ENCODE results near the gene ATP10B.
"Not testable (repeated sequence)": the region's sequence is repeated elsewhere in the genome, so short reads cannot be mapped to it uniquely, and the experiment has no call there.

The ATP10B gene

DNA sequence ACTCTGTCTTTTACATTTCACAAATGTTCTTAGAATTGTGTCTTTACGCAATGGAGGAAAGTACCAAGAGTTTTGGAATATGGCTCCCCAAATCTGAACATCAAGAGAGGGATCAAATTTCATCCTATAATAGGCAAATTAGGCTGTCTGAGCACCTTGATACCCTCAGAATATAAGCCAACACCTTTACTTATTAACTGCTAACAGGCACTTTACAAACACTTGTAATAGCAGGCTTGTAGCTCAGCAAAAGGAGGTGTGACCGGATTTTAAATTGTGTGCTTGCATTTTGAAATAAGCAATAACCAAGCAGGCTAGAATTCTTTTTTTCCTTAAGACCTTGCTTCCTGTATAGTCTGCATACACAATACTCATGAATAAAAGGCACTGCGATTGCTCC, 92.0 kb downstream of the ATP10B start:
- DNase-seq (ENCODE audit: low read depth in 3 of 3): no peak

DNA sequence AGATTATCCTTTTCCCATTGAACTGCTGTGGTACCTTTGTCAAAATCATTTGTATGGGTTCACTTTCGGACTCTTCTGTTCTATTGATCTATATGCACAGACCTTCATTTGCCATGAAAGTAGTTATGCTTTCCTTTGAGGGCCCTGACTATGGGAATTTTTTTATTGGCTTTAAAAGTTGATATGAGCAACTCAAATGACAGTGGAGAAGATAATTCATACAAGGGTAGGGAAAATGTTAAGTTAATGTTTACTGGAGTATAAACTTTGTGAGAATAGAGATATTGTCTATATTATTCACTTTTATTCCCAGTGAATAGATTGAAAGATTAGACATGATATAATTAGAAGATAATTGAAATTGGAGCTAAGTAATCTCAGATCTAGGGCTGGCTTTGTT, 94.8 kb downstream of the ATP10B start:
- no peak for DNase-seq (ENCODE audit: low read depth in 3 of 3)

DNA sequence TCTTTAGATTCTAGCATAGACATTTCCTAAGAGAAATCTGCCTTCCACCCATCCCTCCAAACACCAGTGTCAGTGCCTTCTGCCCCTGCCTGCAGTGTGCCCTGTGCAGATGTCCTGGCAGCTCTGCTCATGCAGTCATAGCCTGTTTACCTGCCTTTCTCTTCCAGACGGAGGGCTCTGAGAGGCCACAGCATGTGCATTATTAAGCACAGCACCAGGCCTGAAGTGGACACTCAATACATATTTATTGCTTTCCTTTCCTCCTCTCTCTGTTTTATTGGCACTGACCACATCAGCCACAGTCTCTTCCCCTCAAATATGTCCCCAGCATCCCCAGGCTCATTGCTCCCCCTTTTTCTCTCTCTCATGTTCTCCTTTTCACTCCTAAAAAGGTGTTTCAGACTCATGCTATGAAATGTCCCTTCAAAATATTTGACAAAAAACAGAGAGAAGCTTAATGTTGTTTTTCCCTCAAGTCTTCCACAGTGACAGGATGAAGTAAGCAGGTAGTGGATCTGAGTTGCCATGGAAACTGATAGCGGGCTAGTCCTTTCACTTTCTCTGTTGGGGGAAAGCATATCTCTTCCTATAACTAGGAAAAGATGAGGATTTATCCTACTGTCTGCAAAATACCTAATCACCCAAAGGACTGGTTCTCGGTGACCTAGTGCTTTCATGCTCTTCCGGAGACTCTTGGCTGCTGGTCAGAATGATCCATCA, 100.9 kb downstream of the ATP10B start:
- no peak for DNase-seq (ENCODE audit: low read depth in 3 of 3)

GRCh38 chr5:160749682-160750081, 102.3 kb downstream of the ATP10B start:
- DNase-seq (ENCODE audit: low read depth in 3 of 3): no peak

DNA sequence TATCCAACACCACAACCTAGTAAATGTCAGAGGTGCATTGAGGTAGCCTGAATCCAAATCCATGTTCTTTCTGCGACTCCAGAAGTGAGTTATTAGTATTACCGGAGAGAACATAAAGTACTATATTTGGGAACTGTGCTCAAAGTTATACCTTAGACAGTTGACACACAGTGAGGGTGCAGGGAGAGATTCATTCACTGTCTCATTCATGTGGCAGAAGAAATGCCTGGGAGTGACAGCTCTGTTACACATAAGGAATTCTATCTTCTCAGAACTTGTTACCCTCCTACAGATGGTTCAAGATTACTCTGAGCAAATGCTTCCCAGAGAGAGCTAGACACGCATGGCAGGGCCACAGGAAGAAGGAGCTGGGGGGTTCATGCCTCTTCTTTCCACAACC, 103.0 kb downstream of the ATP10B start:
- no peak for DNase-seq (ENCODE audit: low read depth in 3 of 3)

DNA sequence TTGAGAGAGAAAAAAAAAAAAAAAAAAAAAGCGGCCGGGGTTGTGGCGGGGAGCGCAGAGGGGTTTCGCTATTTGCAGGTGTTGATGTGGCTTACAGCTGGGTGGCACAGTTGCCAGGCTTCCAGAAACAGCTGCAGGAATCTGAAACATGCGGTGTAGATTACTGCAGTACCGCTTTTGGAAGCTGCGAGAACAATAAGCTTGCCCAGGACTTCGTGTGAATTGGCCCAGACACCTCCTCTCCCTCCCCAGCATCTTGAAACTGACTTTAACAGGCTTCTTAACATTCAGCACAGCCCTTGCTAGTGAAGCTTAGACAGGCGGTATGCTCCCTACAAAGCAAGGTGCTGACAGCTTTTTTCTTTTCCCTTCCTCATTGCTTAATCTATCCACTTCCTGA, 104.0 kb downstream of the ATP10B start:
- no peak for DNase-seq (ENCODE audit: low read depth in 3 of 3)

DNA sequence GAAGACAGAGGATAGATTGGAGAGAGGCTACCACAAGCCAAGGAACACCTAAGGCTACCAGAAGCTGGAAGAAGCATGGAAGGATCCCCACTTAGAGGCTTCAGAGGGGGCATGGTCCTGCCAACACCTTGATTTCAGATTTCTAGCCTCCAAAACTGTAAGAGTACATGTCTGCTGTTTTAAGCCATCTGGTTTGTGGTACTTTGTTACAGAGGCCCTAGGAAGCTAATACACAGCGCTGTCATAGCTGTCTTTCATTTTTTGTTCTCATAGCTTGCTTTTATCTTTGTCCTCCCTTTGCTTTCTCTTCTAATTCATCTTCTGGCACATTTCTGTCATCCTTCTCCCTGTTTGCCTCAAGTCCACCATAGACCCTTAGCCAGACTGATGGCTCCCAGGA, 104.5 kb downstream of the ATP10B start:
- no peak for DNase-seq (ENCODE audit: low read depth in 3 of 3)

GRCh38 chr5:160744268-160745101, 107.5 kb downstream of the ATP10B start:
- no peak for DNase-seq (ENCODE audit: low read depth in 3 of 3)

GRCh38 chr5:160743027-160743426, 109.0 kb downstream of the ATP10B start:
- DNase-seq (ENCODE audit: low read depth in 3 of 3): no peak

DNA sequence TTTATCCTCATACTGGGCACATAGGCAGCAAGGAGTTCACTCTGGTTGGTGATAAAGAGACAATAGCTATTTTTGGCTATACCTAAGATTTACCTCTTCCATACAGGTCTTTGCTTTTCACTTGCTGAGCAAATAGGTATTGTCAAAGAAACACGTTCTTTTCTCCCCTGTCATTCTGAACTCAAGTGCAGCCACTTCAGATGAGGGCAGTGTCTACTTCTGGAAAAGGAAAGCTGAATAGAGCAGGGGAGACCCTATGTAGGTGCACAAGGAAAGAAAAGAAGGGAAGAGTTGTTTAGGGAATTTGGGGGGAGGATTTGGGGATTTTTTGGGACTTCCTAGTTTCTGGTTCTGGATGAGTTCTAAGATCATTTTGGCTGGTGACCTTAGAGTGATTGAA, 109.6 kb downstream of the ATP10B start:
- DNase-seq (ENCODE audit: low read depth in 3 of 3): no peak

DNA sequence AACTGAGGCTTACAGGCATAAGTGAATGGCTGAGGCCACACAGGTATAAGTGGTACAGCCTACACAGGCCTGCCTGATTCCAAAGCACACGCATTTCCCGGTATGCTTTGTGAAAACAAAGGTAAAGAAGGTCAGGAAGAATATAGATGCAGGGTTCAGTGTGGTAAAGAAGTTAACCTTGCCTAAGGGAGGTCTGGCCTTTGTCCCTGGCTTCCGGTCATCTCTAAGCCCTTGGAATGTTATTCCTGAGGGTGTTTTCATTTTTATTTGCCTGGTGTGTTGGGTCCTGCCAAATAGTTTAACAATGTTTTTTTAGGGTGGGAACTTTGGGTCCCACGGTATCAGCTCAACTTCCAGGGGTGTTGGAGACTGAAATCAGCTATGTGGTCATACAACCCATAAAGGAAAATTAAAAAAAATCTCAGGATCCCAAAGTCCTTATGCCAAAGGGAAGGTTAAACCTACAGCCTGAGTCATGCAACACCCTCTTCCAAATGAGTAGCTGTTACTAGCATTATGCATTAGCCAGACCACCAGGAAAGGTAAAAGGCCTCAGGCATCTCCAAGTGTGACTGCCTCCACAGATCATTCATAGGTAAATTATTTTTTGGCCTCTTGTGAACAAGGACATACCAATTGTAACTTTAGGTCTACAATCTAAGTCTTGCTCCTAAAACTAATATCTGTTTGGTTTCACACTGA, 124.6 kb downstream of the ATP10B start:
- DNase-seq (ENCODE audit: low read depth in 3 of 3): no peak

DNA sequence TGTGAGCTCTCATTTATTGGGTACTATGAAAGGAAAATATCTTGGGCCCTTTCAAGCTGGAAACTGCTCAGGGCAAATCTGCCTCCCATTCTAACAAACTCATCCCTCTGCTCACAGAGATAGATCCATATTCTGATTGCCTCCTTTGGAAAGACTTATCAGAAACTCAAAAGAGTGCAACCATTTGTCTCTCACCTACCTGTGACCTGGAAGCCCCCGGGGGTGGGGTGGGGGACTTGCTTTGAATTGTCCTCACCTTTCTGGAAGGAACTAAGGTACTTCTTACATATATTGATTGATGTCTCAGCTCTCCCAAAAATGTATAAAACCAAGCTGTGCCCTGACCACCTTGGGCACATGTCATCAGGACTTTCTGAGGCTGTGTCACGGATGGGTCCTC, 125.3 kb downstream of the ATP10B start:
- DNase-seq (ENCODE audit: low read depth in 3 of 3): no peak

- no peak for DNase-seq (ENCODE audit: low read depth in 3 of 3)
These were observed 131.2 kb downstream of the ATP10B start for GRCh38 chr5:160720822-160721221.

DNA sequence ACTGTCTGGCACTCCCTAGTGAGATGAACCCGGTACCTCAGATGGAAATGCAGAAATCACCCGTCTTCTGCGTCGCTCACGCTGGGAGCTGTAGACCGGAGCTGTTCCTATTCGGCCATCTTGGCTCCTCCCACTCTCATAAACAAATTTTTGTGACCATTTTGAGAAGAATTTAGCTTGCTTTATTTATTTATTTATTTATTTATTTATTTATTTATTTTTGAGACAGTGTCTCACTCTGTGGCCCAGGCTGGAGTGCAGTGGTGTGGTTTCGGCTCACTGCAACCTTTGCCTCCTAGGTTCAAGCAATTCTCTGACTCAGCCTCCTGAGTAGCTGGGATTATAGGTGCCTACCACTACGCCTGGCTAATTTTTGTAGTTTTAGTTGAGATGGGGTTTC, 136.5 kb downstream of the ATP10B start:
- DNase-seq (ENCODE audit: low read depth in 3 of 3): not testable (repeated sequence)

GRCh38 chr5:160703547-160704189, 148.3 kb downstream of the ATP10B start:
- no peak for DNase-seq (ENCODE audit: low read depth in 3 of 3)

DNA sequence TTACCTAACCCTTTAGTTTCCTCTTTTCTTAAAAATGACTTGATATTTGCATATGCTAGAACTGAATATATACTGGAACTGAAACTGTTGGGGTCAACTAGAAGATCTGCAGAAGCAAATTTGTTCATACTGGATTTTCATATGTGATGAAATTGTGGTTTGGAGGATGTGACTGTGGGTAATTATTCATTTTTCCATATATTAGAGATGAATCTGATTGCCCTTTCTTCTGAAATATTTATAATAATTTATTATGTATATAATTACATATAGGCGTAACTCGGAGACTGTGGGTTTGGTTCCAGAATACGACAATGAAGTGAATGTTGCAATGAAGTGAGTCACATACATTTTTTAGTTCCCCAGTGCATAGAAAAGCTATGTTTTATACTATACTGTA, 149.1 kb downstream of the ATP10B start:
- no peak for DNase-seq (ENCODE audit: low read depth in 3 of 3)

DNA sequence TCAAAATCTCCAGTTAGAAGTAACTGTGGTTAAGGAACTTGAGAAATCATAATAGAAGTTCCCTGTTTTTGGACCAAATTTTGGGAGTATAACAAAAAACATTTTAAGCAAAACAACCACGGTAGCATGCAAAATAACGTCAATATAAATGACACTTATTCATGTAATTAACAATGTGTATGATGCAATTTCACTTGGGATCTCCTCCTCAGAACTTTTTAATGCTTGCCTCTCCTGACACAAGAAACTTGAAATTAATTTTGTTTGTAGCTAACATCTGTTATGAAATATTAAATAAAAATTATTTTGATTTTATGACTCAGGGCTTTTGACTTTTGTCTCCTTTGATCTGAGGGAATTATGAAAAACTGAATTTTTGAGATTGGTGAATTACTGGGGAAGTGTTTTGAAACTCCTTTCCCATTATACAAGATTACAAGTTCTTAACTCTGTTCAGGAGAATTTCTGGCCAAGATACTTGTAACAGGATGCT, 149.7 kb downstream of the ATP10B start:
- DNase-seq (ENCODE audit: low read depth in 3 of 3): no peak

DNA sequence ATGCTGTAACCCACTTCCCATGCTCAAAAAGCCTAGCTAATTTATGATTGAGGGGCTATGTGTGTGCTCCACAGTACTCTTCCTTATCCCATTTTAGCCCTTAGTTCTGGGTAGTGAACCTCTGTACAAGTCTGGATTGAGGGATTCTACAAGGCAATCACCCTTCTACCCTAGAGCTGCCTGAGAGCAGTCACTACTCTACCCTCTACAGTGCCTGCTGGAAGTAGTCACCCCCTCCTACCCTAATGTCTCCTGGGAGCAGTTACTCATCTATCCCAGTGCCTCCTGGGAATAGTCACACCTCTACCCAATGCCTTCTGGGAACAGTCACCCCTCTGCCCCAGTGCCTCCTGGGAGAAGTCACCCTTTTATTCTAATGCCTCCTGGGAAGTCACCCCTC, 150.6 kb downstream of the ATP10B start:
- no peak for DNase-seq (ENCODE audit: low read depth in 3 of 3)

GRCh38 chr5:160699301-160699700, 152.7 kb downstream of the ATP10B start:
- DNase-seq (ENCODE audit: low read depth in 3 of 3): no peak

- no peak for DNase-seq (ENCODE audit: low read depth in 3 of 3)
These were observed 154.7 kb downstream of the ATP10B start for GRCh38 chr5:160697281-160697680.

DNA sequence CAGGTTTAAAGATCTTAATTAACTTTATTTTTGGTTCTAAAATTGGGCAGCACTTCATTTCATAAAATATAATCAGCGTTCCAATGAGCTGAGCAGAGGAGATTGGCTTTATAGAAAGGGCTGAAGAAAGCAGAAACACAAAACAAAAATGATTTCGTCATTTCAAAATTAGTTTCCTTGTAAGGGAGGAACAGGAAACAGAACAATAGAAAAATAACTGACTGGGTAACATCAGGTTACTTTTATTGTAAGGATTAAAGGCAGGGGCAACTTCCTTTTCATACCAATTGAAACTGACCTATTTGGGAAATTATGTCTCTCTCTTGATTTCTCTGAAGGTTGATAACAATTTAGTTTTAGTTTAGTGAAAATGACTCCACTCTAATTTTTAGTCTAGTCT, 157.1 kb downstream of the ATP10B start:
- no peak for DNase-seq (ENCODE audit: low read depth in 3 of 3)

DNA sequence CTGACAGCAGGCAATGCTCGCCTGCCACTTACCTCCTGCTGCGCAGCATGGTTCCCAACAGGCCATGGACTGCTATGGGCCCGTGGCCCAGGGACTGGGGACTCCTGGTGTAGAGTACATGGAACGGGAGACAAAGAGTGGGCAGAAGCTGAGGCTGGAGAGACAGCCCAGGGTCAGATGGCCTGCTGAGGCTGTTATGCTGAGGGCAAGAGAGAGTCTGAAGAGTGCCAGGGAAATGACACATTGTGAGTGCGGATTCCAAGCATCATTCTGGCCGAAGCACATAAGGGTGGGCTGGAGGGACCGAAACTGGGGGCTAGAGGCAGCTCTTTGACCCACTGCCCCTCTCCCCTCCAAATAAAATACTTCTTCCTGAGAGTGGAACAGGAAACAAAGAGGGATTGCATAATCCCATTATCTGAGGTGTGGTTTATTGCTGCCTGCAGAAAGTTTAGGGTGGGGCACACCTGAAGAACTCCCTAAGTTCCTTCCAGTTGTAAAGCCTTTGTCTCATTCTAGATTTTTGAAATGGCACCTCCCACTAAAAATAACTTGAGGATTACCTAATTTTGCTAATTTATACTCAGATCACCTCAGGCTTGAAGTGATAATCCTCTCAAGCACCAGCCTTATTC, 158.1 kb downstream of the ATP10B start:
- DNase-seq (ENCODE audit: low read depth in 3 of 3): no peak
